GM23338 (cell line): ENCODE results near the gene CCDC177.

Experiments
- CREB1 ChIP-seq: fragments of 250-450 bp; sonication (Bioruptor Pico); IDR thresholded peaks from 2 replicates; pipeline ENCODE4 v1.5.0; 2020; ENCODE audit warnings: low read depth, mild to moderate bottlenecking, moderate library complexity
- CTCF ChIP-seq, 2 experiments: fragments of 200-600 bp in 1 of 2; sonication (generic) in 1 of 2; conservative IDR thresholded peaks; 2 replicates each; pipeline versions ENCODE4 v1.5.1 to v1.6.1; 2016 to 2017; ENCODE audit warnings: antibody characterized with exemption in 2 of 2, low read depth in 2 of 2, mild to moderate bottlenecking in 2 of 2, moderate library complexity in 1 of 2
- EZH2 ChIP-seq: fragments of 200-600 bp; sonication (generic); IDR thresholded peaks from one replicate; pipeline ENCODE4 v1.8.0; 2017; ENCODE audit warnings: antibody characterized with exemption, mild to moderate bottlenecking, low read depth; ENCODE audit not compliant: unreplicated experiment
- EZH2phosphoT487 ChIP-seq: fragments of 200-600 bp; sonication (generic); IDR thresholded peaks from one replicate; pipeline ENCODE4 v1.8.1; 2018; ENCODE audit warnings: antibody characterized with exemption; ENCODE audit not compliant: unreplicated experiment
- JUNB ChIP-seq: IDR thresholded peaks from one replicate; pipeline ENCODE4 v1.6.1; 2016; ENCODE audit warnings: antibody characterized with exemption; ENCODE audit not compliant: unreplicated experiment
- NANOG ChIP-seq: IDR thresholded peaks from 2 replicates; pipeline ENCODE4 v1.6.1; 2016; ENCODE audit warnings: antibody characterized with exemption, borderline replicate concordance
- POLR2AphosphoS5 ChIP-seq: IDR thresholded peaks from 2 replicates; pipeline ENCODE4 v1.6.1; 2016; ENCODE audit warnings: antibody characterized with exemption, low read depth
- REST ChIP-seq: IDR thresholded peaks from one replicate; pipeline ENCODE4 v1.6.1; 2018; ENCODE audit warnings: antibody characterized with exemption; ENCODE audit not compliant: unreplicated experiment
- STAT1 ChIP-seq: IDR thresholded peaks from one replicate; pipeline ENCODE4 v1.6.1; 2016; ENCODE audit warnings: antibody characterized with exemption; ENCODE audit not compliant: unreplicated experiment
- ZNF114 ChIP-seq: fragments of 250-450 bp; sonication (Bioruptor Pico); IDR thresholded peaks from 2 replicates; pipeline ENCODE4 v1.5.0; 2020; ENCODE audit warnings: mild to moderate bottlenecking, moderate library complexity
- ZNF331 ChIP-seq: fragments of 250-450 bp; sonication (Bioruptor Pico); IDR thresholded peaks from 2 replicates; pipeline ENCODE4 v1.5.0; 2020; ENCODE audit warnings: low read depth, mild to moderate bottlenecking, moderate library complexity
- TF ChIP-seq, protein P1 (sequence below): IDR thresholded peaks from 2 replicates; pipeline ENCODE4 v1.6.1; 2016; ENCODE audit warnings: antibody characterized with exemption
- TF ChIP-seq, protein P2 (sequence below): fragments of 250-450 bp; sonication (Bioruptor Pico); IDR thresholded peaks from 2 replicates; pipeline ENCODE4 v1.5.0; 2020; ENCODE audit warnings: mild to moderate bottlenecking, moderate library complexity

- no peak for TF ChIP-seq CTCF (conservative IDR thresholded peaks at IDR 0.05; ENCODE audit: low read depth in 2 of 2)
- TF ChIP-seq EZH2, result no peak
- no peak for TF ChIP-seq CREB1 (CRISPR knock-in tag)
- no peak for TF ChIP-seq POLR2AphosphoS5
- TF ChIP-seq REST, result no peak
- TF ChIP-seq ZNF114 (CRISPR knock-in tag), result no peak
- no peak for TF ChIP-seq EZH2phosphoT487
- no peak for TF ChIP-seq STAT1
- no peak for TF ChIP-seq ZNF331
- no peak for TF ChIP-seq NANOG
- TF ChIP-seq, protein P1, sequence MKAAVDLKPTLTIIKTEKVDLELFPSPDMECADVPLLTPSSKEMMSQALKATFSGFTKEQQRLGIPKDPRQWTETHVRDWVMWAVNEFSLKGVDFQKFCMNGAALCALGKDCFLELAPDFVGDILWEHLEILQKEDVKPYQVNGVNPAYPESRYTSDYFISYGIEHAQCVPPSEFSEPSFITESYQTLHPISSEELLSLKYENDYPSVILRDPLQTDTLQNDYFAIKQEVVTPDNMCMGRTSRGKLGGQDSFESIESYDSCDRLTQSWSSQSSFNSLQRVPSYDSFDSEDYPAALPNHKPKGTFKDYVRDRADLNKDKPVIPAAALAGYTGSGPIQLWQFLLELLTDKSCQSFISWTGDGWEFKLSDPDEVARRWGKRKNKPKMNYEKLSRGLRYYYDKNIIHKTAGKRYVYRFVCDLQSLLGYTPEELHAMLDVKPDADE, result no peak
- TF ChIP-seq JUNB, result no peak
- TF ChIP-seq, protein P2, sequence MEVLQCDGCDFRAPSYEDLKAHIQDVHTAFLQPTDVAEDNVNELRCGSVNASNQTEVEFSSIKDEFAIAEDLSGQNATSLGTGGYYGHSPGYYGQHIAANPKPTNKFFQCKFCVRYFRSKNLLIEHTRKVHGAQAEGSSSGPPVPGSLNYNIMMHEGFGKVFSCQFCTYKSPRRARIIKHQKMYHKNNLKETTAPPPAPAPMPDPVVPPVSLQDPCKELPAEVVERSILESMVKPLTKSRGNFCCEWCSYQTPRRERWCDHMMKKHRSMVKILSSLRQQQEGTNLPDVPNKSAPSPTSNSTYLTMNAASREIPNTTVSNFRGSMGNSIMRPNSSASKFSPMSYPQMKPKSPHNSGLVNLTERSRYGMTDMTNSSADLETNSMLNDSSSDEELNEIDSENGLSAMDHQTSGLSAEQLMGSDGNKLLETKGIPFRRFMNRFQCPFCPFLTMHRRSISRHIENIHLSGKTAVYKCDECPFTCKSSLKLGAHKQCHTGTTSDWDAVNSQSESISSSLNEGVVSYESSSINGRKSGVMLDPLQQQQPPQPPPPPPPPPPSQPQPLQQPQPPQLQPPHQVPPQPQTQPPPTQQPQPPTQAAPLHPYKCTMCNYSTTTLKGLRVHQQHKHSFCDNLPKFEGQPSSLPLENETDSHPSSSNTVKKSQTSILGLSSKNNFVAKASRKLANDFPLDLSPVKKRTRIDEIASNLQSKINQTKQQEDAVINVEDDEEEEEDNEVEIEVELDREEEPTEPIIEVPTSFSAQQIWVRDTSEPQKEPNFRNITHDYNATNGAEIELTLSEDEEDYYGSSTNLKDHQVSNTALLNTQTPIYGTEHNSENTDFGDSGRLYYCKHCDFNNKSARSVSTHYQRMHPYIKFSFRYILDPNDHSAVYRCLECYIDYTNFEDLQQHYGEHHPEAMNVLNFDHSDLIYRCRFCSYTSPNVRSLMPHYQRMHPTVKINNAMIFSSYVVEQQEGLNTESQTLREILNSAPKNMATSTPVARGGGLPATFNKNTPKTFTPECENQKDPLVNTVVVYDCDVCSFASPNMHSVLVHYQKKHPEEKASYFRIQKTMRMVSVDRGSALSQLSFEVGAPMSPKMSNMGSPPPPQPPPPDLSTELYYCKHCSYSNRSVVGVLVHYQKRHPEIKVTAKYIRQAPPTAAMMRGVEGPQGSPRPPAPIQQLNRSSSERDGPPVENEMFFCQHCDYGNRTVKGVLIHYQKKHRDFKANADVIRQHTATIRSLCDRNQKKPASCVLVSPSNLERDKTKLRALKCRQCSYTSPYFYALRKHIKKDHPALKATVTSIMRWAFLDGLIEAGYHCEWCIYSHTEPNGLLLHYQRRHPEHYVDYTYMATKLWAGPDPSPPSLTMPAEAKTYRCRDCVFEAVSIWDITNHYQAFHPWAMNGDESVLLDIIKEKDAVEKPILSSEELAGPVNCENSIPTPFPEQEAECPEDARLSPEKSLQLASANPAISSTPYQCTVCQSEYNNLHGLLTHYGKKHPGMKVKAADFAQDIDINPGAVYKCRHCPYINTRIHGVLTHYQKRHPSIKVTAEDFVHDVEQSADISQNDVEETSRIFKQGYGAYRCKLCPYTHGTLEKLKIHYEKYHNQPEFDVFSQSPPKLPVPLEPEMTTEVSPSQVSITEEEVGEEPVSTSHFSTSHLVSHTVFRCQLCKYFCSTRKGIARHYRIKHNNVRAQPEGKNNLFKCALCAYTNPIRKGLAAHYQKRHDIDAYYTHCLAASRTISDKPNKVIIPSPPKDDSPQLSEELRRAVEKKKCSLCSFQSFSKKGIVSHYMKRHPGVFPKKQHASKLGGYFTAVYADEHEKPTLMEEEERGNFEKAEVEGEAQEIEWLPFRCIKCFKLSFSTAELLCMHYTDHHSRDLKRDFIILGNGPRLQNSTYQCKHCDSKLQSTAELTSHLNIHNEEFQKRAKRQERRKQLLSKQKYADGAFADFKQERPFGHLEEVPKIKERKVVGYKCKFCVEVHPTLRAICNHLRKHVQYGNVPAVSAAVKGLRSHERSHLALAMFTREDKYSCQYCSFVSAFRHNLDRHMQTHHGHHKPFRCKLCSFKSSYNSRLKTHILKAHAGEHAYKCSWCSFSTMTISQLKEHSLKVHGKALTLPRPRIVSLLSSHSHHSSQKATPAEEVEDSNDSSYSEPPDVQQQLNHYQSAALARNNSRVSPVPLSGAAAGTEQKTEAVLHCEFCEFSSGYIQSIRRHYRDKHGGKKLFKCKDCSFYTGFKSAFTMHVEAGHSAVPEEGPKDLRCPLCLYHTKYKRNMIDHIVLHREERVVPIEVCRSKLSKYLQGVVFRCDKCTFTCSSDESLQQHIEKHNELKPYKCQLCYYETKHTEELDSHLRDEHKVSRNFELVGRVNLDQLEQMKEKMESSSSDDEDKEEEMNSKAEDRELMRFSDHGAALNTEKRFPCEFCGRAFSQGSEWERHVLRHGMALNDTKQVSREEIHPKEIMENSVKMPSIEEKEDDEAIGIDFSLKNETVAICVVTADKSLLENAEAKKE (CRISPR knock-in tag), result no peak
These were observed 7.5 kb upstream of the CCDC177 start for GRCh38 chr14:69582212-69582611.
